Activated CD4-positive, alpha-beta T cell treated with anti-CD3 and anti-CD28 coated beads for 4 hours (primary cell): Measurements from ENCODE around the gene ISG15.

Experiments
- DNase-seq, 2 donors: peaks; one replicate each; pipeline ENCODE4 v3.0.0-alpha.2; 2020

The ISG15 gene

DNA sequence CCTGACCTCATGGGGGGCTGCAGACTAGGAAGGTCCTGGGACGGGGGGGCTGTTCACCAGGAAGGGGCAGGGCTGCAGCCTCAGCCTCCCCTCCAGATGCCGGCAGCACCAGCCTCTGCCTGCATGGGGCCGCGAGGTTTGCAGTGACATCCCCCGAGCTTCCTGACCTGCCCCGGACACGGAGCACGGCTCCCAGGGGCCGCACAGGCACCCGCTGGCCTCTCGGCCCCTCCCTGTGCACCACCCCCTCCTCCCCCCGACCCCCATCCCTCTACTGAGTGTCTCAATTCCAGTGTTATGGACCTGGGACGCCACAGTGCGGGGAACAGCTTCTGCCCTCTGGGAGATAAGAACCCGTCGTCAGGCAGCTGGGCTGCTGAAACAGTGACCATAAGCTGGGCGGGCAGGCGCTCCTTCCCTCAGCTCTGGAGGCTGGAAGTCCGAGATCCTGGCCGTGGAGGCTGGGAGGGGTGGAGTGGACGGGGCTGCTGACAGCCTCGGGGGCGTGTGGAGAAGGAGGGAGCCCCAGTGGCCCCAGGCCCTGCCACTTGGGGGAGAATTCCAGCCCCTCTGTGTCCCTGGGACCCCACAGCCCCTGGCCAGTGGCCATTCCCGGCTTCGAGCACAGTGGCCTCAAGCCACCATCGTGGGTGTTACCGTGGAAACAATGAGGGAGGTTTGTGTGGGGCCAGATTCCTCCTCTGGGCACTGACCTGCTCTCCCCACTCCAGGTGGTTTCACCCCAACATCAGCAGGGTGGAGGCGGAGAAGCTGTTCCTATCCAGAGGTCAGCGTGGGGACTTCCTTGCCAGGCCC lies 49.3 kb downstream of the ISG15 start:
- DNase-seq, result no peak

DNA sequence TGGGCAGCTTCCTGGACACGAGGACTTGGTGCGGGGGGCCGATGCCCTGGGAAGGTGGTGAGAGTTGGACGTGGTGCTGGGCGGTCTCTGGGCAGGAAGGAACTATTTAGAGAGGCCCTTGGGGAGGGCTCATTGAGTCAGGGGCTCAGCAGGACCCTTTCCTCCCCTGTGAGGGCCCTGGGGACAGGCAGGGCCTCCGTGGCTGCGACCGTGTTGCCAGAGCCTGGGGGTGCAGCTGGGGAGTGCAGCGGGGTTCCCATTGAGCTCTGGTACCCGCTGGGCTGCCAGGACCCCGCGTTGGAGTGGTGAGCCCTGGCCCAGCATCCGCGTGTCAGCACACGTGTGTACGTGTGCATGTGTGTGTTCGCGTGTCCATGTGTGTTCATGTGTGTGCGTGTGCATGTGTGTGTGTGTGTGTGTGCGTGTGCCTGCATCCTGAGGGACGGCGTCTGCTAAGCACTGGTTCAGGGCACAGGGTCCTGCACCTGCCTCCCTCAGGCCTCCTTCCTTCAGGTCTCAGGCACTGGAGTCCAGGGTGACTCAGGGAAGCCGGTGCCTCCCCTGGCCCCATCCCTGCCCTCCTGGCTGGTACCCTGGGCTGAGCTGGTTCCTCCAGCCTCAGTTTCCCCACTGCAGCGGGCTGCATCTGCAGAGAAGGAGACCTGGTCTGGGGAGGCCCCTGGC lies 50.1 kb downstream of the ISG15 start:
- no peak for DNase-seq
